NCI-H2107 treated with DMSO at 0.1 percent for 48 hours (cell line): ENCODE results near the gene HES6.

Experiments used
- DNase-seq: peaks from one replicate; lab custom pipeline; 2025; ENCODE audit not compliant: unreplicated experiment; lab: John Stamatoyannopoulos, UW

Gene HES6

DNA sequence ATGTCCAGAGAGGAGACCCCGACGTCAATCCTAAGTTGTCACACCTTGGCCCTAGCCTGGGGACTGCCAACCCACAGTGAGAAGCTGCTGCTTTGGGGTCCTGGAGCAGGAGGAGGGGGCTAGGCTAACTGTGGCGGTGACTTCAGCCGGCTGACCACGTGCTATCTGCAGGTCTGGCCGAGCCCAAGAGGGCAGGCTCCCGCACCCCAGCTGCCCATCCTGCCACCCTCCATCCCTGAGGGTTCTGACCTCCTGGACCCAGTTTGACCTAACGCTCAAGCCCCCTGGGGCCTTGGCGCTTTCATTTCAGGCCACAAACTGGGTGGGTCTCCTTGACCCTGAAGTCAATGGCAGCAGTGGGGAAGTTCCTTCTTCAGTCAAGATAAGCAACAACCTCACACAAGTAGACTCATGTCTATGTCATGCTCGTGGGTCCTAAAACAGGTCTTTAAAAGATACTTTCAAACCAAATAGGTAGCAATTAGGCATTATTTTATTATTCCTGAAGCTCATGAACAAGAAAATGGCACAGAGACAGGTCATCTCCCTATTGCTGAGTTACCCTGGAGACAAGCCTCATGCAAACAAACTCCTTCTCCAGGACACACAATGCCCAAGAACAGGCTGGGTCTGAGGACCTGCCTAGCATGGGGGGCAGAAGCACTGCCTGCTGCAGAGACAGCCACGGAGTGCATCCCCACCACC lies 2.3 kb downstream of the HES6 start:
- DNase-seq, result no peak

DNA sequence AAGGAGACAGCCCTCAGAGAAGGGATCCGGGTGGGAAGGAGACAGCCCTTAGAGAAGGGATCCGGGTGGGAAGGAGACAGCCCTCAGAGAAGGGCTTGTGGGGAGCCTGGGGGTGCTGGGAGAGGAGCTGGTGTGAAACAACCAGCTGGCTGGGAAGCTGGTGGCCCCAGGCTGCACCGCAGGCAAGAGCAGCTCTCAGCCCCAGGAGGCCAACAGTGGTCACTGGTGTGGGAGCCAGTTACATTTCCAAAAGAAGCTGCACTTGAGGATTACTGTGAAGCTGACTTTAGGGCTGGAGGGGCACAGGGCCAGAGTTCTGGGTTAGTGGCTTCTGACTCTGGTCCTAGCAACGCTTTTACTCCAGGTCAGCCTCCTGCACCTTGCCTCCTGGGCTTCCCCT lies 3.3 kb downstream of the HES6 start:
- DNase-seq, result no peak

DNA sequence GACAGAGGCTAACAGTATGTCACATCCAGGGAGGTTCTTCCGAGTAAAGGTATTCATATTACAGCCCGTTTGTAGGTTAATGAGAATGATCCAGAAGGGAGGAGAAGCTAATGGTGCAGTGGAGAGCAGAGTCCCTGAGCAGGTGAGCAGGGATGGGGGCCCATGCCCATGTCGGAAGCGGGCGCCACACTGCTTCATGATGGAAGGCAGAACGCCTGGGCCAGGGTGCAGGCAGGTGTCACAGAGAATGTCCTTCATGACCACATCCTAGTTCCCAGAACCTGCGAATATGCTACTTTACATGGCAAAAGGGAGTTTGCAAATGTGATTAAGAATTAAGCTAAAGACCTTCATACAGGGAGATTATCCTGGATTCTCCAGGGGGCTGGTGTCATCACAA lies 4.0 kb downstream of the HES6 start:
- no peak for DNase-seq

DNA sequence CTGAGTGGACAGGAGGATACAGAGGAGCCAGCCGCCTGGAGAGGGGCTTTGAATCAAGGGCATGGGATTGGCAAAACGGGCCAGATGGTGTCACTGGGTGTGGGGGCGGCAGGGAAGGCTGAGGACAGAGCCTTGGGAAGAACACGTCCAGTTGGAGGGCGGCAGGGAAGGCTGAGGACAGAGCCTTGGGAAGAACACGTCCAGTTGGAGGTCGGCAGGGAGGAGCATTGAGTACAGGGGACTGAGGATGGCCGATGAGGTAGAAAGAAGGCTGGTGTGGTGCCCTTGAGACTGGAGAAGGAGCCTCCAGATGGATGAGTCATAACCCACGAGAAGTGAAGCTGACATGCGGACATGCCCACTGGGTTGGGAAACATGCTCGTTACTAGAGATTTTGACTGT lies 4.5 kb downstream of the HES6 start:
- no peak for DNase-seq

DNA sequence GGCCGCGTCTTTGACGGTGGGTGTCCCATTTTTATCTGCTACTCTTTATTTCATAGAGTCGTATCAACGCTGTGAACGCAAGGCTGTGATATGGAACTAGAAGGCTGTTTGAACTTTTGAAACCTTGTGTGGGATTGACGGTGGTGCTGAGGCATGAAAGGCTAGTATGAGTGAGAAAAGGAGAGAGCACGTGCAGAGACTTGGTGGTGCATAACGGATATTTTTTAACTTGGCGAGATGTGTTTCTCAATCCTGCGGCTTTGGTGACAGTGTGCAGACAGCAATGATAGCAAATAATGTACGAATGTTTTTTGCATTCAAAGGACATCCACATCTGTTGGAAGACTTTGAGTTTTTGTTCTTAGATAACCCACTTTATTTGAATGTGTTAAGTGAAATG lies 6.2 kb downstream of the HES6 start:
- no peak for DNase-seq

DNA sequence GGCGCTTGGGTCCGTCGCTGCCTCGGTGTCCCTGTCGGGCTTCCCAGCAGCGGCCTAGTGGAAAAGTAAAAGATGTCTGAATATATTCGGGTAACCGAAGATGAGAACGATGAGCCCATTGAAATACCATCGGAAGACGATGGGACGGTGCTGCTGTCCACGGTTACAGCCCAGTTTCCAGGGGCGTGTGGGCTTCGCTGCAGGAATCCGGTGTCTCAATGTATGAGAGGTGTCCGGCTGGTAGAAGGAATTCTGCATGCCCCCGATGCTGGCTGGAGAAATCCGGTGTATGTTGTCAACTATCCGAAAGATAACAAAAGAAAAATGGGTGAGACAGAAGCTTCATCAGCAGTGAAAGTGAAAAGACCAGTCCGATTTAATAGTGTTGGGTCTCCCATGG lies 8.0 kb downstream of the HES6 start:
- DNase-seq, result no peak

DNA sequence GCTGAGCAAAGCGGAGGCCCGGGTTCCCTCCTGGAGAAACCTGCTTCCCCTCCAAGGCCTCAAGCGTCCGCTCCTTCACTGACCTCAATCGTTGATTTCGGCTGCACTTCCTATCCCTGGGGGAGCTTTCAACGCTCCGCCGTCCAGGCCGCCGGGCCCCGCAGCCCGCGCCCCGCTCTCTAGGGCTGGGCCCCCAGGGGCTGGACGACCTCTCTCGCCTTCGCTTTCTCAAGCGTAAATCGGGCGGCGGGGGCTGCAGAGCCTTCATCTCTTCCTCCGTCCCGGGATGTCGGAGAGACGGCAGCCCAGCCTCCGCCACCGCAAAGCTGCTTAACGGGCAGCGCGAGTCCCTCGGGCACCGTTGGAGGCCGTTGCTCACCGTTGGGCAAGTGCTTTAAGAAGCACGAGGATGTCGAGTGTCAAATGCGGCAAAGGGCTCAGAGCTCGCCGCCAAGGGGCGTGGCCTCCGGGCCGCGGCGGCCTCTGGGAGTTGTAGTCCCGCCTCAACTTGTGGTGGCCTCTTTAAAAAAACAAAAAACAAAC lies 8.5 kb downstream of the HES6 start:
- no peak for DNase-seq

DNA sequence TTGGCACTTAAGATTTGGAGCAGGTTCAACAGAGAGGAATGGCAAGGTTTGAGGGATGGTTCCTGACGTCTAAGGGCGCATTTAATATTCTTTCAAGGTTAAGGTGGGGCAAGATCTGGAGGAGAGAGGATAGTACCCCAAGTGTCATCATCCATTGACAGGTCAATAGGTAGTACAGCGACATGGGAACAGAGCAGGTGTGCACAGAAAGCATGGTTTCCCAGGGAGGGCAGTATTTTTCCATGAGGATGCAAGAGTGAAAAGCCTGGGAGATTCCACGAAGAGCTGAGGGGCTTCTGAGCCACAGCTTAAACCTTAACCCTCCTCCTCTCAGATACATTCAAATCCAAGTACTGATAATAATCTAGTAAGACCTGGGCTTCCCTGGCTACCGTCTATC lies 9.1 kb downstream of the HES6 start:
- DNase-seq, result no peak

DNA sequence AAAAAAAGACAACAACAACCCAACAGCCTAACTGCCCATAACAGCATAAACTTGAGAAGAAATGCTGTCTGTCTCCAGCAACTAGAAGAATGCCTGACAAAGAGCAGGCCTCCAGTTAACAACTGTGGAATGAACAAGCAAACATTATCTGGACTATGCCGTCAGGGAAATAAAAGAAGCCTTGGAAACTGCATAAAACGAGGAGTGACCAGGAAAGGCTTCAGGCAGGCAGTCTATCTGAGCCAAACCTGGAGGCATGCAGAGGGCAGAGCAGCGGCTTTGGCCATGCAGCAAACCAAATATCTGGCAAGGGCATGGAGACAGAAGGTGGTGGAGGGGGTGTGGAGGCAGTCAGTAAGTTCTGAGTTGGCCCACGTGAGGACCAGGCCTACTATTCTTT lies 11.1 kb downstream of the HES6 start:
- DNase-seq, result no peak

DNA sequence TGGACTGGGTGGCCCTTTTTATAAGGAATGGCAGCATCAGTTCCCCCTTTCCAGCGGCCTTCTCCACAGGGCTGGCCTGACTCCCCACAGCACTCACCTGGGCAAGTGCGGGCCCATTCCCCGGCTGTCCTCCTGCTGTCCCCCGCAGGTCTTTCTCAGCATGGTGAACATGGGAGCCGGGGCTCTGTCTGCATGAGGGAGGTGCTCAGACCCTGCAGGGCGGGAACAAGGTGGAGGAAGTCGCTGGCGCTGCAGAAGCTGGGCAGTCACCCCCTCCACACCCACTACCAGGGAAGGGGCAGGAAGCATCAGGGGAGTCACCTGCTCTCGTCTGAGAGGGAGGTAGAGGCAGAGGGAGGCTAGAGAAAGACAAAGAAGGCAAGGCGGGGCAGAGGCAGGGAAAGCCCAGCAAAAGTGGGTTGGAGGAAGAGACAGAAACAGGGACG lies 12.2 kb downstream of the HES6 start:
- no peak for DNase-seq

DNA sequence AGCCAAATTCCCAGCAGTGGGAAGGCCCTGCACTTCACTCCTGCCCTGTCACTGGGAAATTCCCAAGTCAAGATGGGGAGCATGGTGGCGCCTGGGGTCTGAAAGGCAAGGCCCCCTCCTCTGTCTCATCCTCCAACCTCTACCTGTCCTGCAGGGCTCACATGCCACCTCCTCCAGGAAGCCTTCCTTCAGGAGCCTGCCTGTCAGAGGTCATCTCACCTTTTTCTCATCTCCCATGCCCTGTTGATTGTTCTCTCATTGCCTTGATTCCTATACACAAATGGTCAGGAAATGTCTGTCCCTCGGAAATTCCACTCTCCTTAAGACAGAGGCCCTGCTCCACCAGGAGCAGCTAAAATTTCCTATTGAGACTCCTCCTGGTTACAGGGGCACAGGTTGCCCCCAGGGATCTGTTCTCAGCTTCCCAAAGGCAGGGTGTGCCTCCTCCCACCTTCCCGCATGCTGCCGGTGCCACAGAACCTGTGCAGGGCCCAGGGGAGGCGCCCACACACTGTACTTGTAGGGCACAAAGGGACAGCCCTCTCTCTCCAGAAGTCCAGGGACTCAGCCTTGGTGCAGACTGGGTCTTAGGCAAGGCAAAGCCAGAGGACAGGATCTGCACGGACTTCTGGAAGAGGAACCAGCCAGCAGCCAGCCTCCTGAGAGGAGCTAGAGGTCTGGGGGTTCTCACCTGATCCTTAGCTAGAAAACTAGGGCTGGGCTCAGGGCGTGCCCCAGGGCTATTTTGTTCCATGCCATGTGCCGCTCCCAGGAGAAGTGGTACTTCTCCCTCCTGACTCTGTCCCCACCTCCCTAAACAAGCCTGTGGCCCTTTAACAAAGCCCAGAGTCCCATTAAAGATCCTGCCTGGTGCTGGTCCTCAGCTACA lies 12.9 kb downstream of the HES6 start:
- no peak for DNase-seq

DNA sequence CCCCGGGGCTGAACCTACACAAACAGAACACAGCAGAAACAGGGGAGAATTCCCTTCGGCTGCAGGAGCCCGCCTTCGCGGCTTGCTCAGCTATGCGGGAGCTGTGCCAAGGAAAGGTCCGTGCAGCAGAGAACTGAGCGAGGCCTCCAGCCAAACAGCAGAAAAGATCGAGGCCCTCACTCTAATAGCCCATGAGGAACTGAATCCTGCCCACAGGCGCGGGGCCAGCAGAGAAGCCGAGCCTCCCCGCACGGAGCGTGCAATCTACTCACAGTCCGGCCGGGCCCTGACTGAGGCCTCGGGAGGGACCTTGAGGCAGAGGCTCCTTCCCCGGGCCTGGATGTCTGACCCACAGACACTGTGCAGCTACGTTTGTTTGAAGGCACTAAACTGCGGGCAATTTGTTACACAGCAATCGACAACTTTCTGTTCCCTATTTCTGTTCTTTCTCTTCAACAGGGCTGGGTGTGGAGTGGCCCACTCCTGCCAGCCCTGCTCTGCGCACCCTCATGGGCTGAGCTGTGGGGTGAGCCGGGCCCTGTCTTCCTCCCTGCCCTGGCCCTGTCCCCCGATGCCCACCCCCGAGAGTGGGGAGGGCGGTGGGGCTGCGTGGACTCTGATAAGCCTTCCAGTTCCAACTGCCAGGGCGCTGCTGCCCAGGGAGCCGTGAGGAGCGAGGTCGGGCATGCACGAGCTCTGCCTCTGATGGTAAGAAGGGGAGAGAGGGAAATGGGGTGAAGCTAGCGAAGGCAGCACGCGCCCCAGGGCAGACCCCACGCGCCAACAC lies 13.7 kb downstream of the HES6 start:
- no peak for DNase-seq

DNA sequence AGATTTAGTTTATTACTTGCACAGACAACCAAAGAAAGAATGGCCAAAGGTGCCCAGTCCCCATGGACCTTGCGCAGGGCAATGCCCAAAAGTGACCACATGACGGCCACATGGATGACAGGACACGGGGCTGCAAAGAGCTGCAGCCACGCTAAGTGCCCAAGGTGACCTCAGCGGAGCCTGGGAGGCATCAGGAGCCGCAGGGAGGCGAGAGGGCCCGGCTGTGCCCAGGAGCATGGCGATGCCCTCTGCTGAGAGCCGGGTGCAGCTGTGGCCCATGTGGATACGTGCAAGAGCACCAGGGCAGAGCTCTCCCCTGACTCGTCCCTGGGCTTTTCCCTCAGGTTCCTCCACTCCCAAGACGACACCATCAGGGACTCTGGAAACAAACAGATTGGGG lies 14.7 kb downstream of the HES6 start:
- no peak for DNase-seq

DNA sequence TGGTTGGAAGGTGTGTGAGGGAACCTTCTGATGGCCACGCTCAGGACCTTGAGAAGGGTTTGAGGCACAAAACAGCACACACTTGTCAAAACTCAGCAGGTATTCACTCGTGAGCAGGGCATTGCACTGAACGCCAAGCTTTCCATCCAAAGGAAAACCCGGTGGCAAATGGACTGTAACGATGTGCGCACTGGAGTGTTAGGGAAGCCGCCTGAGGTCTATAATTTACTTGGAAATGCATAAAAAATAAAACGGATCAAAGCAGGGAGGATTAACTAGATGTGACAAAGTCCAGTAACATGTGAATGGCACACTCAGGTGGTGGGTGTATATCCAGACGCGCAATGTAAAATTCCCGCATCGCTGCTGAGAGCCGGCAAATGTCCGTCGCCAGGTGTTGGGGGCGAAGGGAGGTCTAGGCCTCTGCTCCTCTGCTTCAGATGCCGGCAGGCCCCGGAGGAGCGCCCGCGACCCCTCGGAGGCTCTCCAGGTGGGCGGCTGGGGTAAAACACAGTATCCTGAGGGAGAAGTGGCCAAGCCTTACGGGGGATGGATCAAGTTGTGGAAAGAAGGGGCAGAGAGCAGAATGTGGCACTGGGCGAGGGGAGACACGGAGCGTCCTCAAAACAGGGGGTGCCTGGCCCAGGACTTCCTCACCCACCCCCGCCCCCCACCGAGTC lies 15.3 kb downstream of the HES6 start:
- no peak for DNase-seq

DNA sequence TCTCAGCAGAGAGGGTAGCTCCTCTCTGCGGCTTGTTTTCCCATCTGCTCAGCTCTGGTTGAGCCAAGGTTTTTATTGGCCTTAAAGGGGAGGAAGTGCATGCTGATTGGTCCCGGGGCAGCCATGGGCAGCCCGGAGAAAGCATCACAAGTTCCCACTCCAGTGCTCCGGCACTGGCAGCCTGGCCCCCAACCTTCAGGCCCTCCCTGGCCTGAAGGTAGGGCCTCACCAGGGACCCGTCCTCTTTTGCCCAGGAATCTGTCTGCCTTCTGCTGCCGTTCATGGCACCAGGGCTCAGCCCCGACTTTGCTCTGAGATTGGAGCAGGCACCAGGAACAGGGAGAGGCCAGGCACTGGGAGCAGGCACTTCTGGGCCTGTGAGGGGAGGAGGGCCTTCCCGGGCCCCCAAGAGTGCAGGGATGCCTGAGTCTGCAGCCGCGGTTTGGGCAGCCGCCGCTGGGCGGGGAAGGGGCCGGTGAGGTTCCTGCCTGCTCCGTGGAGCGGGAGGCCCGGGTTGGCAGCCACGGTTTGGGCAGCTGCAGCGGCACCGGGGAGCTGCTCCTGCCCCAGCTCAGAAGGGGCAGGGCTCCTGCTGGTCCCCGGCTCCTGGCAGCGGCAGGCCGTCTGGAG lies 18.8 kb downstream of the HES6 start:
- DNase-seq, result peak; percentile 28

DNA sequence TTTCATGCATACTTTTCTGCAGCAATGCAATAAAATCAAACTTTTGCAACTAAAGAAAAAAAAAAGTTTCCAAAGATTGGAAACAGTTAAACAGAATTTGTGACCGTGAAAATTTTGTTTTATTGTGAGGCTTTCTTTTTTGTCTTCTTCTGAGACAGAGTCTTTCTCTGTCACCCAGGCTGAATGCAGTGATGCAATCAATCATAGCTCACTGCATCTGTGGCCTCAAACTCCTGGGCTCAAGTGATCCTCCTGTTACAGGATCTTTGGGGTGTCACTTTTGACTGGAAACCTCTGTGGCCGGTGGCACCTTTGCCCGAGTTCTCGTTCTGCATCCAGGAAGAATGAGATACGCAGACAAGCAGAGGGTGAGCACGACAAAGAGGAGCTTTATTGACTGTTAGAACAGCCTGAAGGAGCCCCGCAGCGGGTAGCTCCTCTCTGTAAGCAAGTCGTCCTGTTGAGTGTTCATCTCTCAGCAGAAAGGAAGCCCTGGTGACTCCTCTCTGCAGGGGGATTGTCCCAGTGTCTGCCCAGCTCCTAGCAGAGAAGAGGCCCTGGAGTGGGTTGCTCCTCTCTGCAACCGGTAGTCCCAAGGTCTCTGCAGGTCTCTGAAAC lies 19.5 kb downstream of the HES6 start:
- DNase-seq, result no peak

DNA sequence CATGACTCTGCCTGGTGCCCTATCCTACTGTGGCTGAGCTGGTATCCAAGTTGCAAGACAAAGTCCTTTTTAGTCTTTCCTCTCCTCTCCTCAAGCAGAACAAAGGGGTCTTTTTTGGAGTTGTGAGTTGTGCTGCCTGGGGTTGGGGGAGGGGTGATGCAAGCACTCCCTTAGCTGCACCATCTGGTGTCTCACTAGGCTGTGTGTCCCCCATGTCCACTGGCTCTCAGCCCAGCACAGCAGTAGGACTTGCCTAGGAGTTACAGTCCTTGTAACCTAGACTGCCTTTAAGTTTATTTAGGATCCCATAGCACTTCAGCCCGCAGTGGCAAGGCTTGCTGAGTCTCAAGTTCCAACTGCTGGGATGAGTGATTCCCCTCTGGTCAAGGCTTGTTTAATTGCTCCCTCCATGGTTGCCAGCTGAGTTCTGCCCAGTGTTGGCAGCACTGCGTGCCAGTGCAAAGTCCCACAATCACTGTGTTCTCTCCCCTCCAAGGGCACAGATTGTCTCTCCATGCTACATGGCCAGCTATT lies 23.1 kb downstream of the HES6 start:
- no peak for DNase-seq

DNA sequence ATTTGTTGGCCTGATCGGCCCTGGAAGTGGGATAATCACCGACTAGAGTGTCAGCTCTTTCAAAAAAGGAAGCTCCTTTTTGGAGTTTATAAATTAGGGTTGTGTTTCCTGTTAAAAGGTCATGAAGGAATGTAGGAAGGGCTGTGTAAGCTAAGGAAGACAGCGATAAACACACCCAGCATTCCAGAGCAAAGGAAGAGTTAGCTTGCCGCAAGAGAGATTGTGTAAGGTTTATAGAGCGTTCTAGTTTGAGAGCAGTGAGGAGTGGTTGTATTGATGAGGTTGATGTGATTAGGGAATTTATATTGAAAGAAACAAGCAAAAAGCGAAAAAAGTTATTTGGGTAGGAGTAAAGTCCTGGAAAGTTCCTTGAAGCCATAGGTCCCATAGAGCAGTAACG lies 32.8 kb downstream of the HES6 start:
- DNase-seq, result no peak

DNA sequence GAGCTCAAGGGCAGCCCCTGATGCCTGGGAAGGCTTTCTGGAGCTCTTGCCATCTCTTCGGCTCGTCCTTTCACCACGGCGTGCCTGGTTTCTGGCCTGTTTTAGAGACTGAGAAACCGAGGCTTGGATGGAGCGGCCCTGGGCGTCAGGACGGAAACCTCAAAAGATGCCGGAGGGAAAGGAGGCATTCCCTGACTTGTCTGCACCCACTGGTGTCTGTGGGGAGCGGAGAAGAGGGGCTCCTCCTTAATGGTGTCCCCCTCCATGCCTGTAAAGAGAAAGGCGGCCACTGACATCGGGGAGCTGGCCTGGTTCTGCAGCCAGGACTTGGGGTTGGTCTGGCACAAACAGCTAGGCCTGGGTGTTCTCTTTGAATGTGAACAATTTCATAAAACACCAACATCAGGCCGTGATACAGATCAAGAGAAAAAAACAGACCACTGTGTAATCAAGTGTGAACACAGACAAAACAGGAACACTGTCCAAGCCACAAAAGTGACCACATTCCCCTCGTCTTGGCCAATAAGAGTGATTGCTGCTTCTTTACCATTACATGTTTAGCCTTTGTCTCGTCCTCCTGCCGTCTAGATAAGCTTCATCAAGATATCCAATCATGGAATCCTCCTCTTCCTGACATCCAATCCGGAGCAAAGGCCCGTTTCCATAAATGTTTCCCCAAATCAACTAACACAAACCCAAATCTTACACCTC lies 35.7 kb downstream of the HES6 start:
- DNase-seq, result no peak
